PC-9 (cell line): ENCODE measurements around the gene BRPF1. TPM values are rescaled to one million over a fixed set of nuclear protein-coding genes. Genes with fewer than 3 reads are reported as not detected.

Experiments
- BruUV-seq: library from RNA; stranded (reverse); fragments of 400-500 nt; replicated peaks from 2 replicates; lab custom pipeline; 2021; lab: Mats Ljungman, UMichigan
- CTCF ChIA-PET: fragments of 300-600 bp; sonication (Branson Sonifier 250); formaldehyde crosslinking; loops from one replicate; lab custom pipeline; 2022; ENCODE audit warnings: antibody characterized with exemption; lab: Charles Lee
- POLR2A ChIA-PET: fragments of 300-600 bp; sonication (Branson Sonifier 250); formaldehyde crosslinking; loops from one replicate; lab custom pipeline; 2022; ENCODE audit warnings: antibody characterized with exemption; ENCODE audit not compliant: unreplicated experiment; lab: Charles Lee
- DNase-seq, 2 experiments: peaks; one replicate each; pipeline versions ENCODE4 v3.0.0 to v3.0.0-alpha.2; 2015 to 2022; ENCODE audit warnings: mixed read lengths in 1 of 2
- H2AFZ ChIP-seq: fragments of 200-600 bp; sonication (generic); 2 replicates; pipeline ENCODE4 v1.8.1; 2017; ENCODE audit warnings: antibody characterized with exemption
- H3F3A ChIP-seq: fragments of 200-600 bp; sonication (generic); 2 replicates; pipeline ENCODE4 v1.8.1; 2017; ENCODE audit warnings: antibody characterized with exemption, mild to moderate bottlenecking, low read depth; ENCODE audit not compliant: insufficient read depth
- H3K27ac ChIP-seq: fragments of 200-600 bp; sonication (generic); 2 replicates; pipeline ENCODE4 v1.6.1; 2016; ENCODE audit warnings: mixed run types
- H3K27me3 ChIP-seq: fragments of 200-600 bp; sonication (generic); 2 replicates; pipeline ENCODE4 v1.6.1; 2016; ENCODE audit warnings: low read depth, mixed run types; ENCODE audit not compliant: insufficient read depth
- H3K36me3 ChIP-seq: fragments of 200-600 bp; sonication (generic); 2 replicates; pipeline ENCODE4 v1.6.1; 2016; ENCODE audit warnings: low read depth, mixed run types
- H3K4me1 ChIP-seq: fragments of 200-600 bp; sonication (generic); replicated peaks from 2 replicates; pipeline ENCODE4 v1.6.1; 2016; ENCODE audit warnings: mixed run types; ENCODE audit not compliant: insufficient read depth
- H3K4me2 ChIP-seq: fragments of 200-600 bp; sonication (generic); 2 replicates; pipeline ENCODE4 v1.6.1; 2017; ENCODE audit warnings: mixed run types
- H3K4me3 ChIP-seq: fragments of 200-600 bp; sonication (generic); 2 replicates; pipeline ENCODE4 v1.6.1; 2016; ENCODE audit warnings: mixed run types
- H3K79me2 ChIP-seq: fragments of 200-600 bp; sonication (generic); 2 replicates; pipeline ENCODE4 v1.6.1; 2017; ENCODE audit warnings: low read depth, mixed run types
- H3K9me2 ChIP-seq: fragments of 200-600 bp; sonication (generic); 2 replicates; pipeline ENCODE4 v1.8.1; 2017; ENCODE audit warnings: mild to moderate bottlenecking; ENCODE audit not compliant: insufficient read depth
- H3K9me3 ChIP-seq: fragments of 200-600 bp; sonication (generic); 2 replicates; pipeline ENCODE4 v1.8.1; 2016; ENCODE audit warnings: low read depth; ENCODE audit not compliant: insufficient read depth
- H4K20me1 ChIP-seq: fragments of 200-600 bp; sonication (generic); 2 replicates; pipeline ENCODE4 v1.8.1; 2017; ENCODE audit not compliant: insufficient read depth
- CTCF ChIP-seq: fragments of 200-600 bp; sonication (generic); conservative IDR thresholded peaks from 2 replicates; pipeline ENCODE4 v1.6.1; 2017; ENCODE audit warnings: mixed run types, antibody characterized with exemption, mild to moderate bottlenecking, moderate library complexity
- EZH2 ChIP-seq: fragments of 200-600 bp; sonication (generic); IDR thresholded peaks from 2 replicates; pipeline ENCODE4 v1.8.0; 2017; ENCODE audit warnings: antibody characterized with exemption, low read depth
- intact Hi-C: fragments of 100-400 bp; cut with micrococcal nuclease; formaldehyde crosslinking; loops from one replicate; pipeline ENCODE4 v1.10.0; 2022; ENCODE audit not compliant: unreplicated experiment
- total RNA-seq: library from RNA; stranded (reverse); gene quantifications from 2 replicates; pipeline ENCODE4 v1.2.3, GENCODE V29; 2021

The BRPF1 gene
- total RNA-seq, 1 experiment from 2014 or later, result 15.9 TPM

- ChIA-PET CTCF (interaction anchor here (0.6 kb wide), 1 partner anchor 447 kb away, joined by 3 read pairs; no protein-coding TSS in a partner anchor), POLR2A (interaction anchor here (0.5 to 1.0 kb wide), 9 partner anchors 16 to 430 kb away, joined by 3 to 13 read pairs (median 4); partner anchors contain the start of genes CAMK1, RPUSD3 and THUMPD3)
- Histone ChIP-seq H2AFZ (peak overlapping the region; percentile 87), H3K27ac (peak overlapping the region; percentile 89), H3K4me1 (peaks cover 16% of the 10 kb centered on the region), H3K79me2 (peaks cover 52% of the 10 kb centered on the region), H3K9me2 (no peaks in the 10 kb centered on the region), H3K4me2 (peak overlapping the region; percentile 88), H3K9me3 (no peaks in the 10 kb centered on the region), H4K20me1 (peaks cover 35% of the 10 kb centered on the region), H3K4me3 (peak overlapping the region; percentile 84), H3K27me3 (no peaks in the 10 kb centered on the region), H3K36me3 (peaks cover 34% of the 10 kb centered on the region), H3F3A (peaks cover 27% of the 10 kb centered on the region; the same call in 1 of the 2 replicates)
- no TSS peak for BruUV-seq
- DNase-seq, result peak; percentile 16 to 44
- intact Hi-C loops, result loop anchor here (2.0 to 5.0 kb wide), 3 partner anchors 42 to 140 kb away; partner anchors contain the start of genes BRPF1 and CRELD1
- TF ChIP-seq EZH2 (no peak), CTCF (no peak)
These were observed 61.7 kb downstream of the BRPF1 start for GRCh38 chr3:9793161-9793781.

GRCh38 chr3:9794400-9794799 lies 62.9 kb downstream of the BRPF1 start:
- peak overlapping the region; percentile 88; the same call in 1 of the 2 replicates for H3K4me2 ChIP-seq
- peaks cover 52% of the 10 kb centered on the region for H3K79me2 ChIP-seq
- no peak overlapping the region for H2AFZ ChIP-seq
- intact Hi-C loops, result loop anchor here (5.0 kb wide), 1 partner anchor 62 kb away; the partner anchor contains the start of gene BRPF1
- no peaks in the 10 kb centered on the region for H3K9me3 ChIP-seq
- peaks cover 16% of the 10 kb centered on the region for H3K4me1 ChIP-seq
- BruUV-seq, result TSS peak; percentile 53
- no peak for TF ChIP-seq EZH2
- no peak for TF ChIP-seq CTCF
- no peaks in the 10 kb centered on the region for H3K9me2 ChIP-seq
- DNase-seq, result no peak
- no peak overlapping the region for H3K27ac ChIP-seq
- peaks cover 42% of the 10 kb centered on the region for H3K36me3 ChIP-seq
- H3K4me3 ChIP-seq, result no peak overlapping the region; the same call in 1 of the 2 replicates
- H4K20me1 ChIP-seq, result peaks cover 39% of the 10 kb centered on the region
- peaks cover 35% of the 10 kb centered on the region for H3F3A ChIP-seq
- no peaks in the 10 kb centered on the region for H3K27me3 ChIP-seq
- CTCF ChIA-PET, result no interaction called here
- POLR2A ChIA-PET, result interaction anchor here (0.6 kb wide), 1 partner anchor 76 kb away, joined by 9 read pairs; no protein-coding TSS in a partner anchor

- H3K9me3 ChIP-seq, result no peaks in the 10 kb centered on the region
- H3K4me3 ChIP-seq, result no peak overlapping the region
- H3K9me2 ChIP-seq, result no peaks in the 10 kb centered on the region
- no TSS peak for BruUV-seq
- intact Hi-C loops, result no loop called here
- TF ChIP-seq EZH2 (no peak), CTCF (no peak)
- H2AFZ ChIP-seq, result no peak overlapping the region
- no peak overlapping the region for H3K4me2 ChIP-seq
- POLR2A ChIA-PET, result interaction anchor here (0.6 kb wide), 1 partner anchor 77 kb away, joined by 9 read pairs; no protein-coding TSS in a partner anchor
- peaks cover 52% of the 10 kb centered on the region for H3K79me2 ChIP-seq
- peaks cover 16% of the 10 kb centered on the region for H3K4me1 ChIP-seq
- H4K20me1 ChIP-seq, result peaks cover 47% of the 10 kb centered on the region
- DNase-seq, result no peak
- H3K27me3 ChIP-seq, result no peaks in the 10 kb centered on the region
- H3F3A ChIP-seq, result peaks cover 43% of the 10 kb centered on the region
- no peak overlapping the region for H3K27ac ChIP-seq
- CTCF ChIA-PET, result no interaction called here
- peaks cover 45% of the 10 kb centered on the region for H3K36me3 ChIP-seq
These were observed 63.7 kb downstream of the BRPF1 start for GRCh38 chr3:9795207-9795606.
